ENCODE data around the gene NPHP4. TPM values are rescaled to one million over a fixed set of nuclear protein-coding genes. Genes with fewer than 3 reads are reported as not detected.
"Not testable (repeated sequence)": the region's sequence is repeated elsewhere in the genome, so short reads cannot be mapped to it uniquely, and the experiment has no call there.

NPHP4 gene
- total RNA-seq, 2 experiments from 2014 or later = 15.4 to 20.3 TPM

DNA sequence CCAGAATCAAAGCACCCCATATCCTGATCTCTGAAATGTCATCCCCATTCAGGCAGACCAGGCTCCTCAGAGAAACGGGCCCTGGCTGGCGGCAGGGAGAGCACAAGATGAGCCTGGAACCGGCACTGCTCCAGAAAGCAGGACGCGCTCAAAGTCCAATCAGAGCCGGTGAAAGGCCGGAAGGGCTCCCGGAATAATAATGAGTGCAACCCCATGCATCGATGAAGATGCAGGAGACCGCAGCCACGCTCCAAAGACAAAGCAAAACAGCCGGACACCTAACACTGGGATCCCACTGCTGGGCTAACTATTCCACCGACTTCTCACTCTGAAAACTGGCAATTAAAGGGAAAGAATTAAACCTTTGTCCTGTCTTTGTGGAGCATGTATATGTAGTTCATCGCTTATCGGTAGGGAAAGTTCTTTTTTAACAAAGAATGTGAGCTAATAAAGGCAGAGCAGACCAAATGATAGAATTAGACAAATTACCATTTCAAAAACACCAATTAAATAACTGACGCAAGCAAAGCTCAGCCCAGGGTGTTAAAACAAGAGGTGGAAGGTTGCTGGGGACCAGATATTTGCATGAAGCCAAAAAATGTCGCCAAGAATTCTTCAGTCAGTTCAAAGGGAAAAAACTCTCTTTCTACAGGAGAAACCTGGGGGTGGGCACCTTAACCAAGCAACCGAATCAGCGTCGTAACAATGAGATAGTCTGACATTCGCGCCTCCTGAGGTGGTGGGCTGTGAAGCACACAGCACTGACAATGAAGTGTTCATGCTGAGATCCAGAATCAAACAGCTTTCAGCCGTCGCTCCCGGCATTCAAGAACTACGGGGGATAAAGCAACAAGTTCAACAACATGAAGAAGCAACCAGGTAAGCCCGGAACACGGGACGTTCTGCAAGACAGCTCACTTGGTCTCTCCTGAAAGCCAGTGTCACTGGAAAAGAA lies 95.2 kb downstream of the NPHP4 start:
- H3K4me1 Mint-ChIP-seq = peaks cover 5% of the 10 kb centered on the region
- H3K36me3 Mint-ChIP-seq = peaks cover 7% of the 10 kb centered on the region
- no peak overlapping the region for H3K4me3 Mint-ChIP-seq
- CTCF ChIA-PET = no interaction called here
- no peak for ATAC-seq
- DNase-seq = no peak
- no peaks in the 10 kb centered on the region for H3K27me3 Mint-ChIP-seq
- H3K27ac Mint-ChIP-seq = no peak overlapping the region
- no peaks in the 10 kb centered on the region for H3K9me3 Mint-ChIP-seq (ENCODE audit: low read depth)

DNA sequence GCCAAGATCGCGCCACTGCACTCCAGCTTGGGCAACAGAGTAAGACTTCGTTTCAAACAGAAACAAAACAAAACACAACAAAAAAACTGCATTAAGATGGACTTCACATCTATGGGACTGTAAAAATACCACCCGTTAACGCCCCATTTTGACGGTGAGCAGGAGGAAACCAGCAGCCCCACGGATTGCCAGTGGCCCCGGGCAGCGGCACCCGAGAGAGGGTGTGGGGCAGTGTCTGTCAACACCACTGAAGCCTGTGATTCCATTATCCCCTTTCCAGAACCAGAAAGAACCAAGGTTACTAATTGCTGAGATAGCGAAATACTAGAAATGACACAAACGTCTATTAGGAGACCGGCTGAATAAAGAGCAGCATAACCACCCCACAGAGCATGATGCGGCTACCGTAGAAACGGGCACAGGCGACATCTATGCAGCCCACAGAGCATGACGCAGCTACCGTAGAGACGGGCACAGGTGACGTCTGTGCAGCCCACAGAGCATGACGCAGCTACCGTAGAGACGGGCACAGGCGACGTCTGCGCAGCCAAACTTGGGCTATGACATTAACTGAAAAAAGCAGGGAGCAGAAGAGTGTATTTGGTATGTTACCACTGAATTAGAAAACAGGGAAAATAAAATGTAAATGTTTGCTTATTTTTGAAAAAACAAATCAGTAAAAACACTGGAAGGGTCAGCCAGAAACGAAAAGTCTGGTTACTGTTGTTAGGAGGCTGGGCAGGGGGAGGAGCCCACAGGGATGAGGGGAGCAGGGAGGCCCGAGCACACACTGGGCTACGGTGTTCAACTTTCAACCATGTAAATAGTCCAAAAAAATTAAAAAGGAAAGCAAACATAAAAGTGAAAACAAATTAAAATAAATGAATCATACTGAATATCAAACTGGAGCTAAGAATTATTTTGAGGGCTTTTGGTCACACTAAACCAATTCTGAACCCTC lies 96.5 kb downstream of the NPHP4 start:
- H3K27ac Mint-ChIP-seq = no peak overlapping the region
- no peak overlapping the region for H3K4me3 Mint-ChIP-seq
- CTCF ChIA-PET = no interaction called here
- DNase-seq (no peak), ATAC-seq (no peak)
- H3K4me1 Mint-ChIP-seq = no peaks in the 10 kb centered on the region
- H3K9me3 Mint-ChIP-seq (ENCODE audit: low read depth) = no peaks in the 10 kb centered on the region
- H3K36me3 Mint-ChIP-seq = peaks cover 4% of the 10 kb centered on the region
- no peaks in the 10 kb centered on the region for H3K27me3 Mint-ChIP-seq

GRCh38 chr1:5893699-5894278 lies 98.4 kb downstream of the NPHP4 start:
- not testable (repeated sequence) for H3K4me1 Mint-ChIP-seq; H3K4me3 Mint-ChIP-seq; H3K9me3 Mint-ChIP-seq (ENCODE audit: low read depth); ATAC-seq; H3K27ac Mint-ChIP-seq; DNase-seq; H3K36me3 Mint-ChIP-seq; H3K27me3 Mint-ChIP-seq
- CTCF ChIA-PET = interaction anchor here (0.6 to 1.3 kb wide), 3 partner anchors 18 to 138 kb away, joined by 3 read pairs; no protein-coding TSS in a partner anchor

- CTCF ChIA-PET = interaction anchor here (1.3 kb wide), 1 partner anchor 15 kb away, joined by 3 read pairs; no protein-coding TSS in a partner anchor
- DNase-seq (no peak), ATAC-seq (no peak)
- Mint-ChIP-seq H3K36me3 (peaks cover 4% of the 10 kb centered on the region), H3K4me3 (no peak overlapping the region), H3K27ac (no peak overlapping the region), H3K27me3 (no peaks in the 10 kb centered on the region), H3K4me1 (no peaks in the 10 kb centered on the region), H3K9me3 (ENCODE audit: low read depth) (no peaks in the 10 kb centered on the region)
Measured at GRCh38 chr1:5892329-5892728, 99.9 kb downstream of the NPHP4 start.

GRCh38 chr1:5891736-5892135 lies 100.5 kb downstream of the NPHP4 start:
- Mint-ChIP-seq H3K4me1 (no peaks in the 10 kb centered on the region), H3K27ac (no peak overlapping the region), H3K36me3 (peaks cover 4% of the 10 kb centered on the region), H3K4me3 (no peak overlapping the region), H3K9me3 (ENCODE audit: low read depth) (no peaks in the 10 kb centered on the region), H3K27me3 (no peaks in the 10 kb centered on the region)
- CTCF ChIA-PET = interaction anchor here (1.3 kb wide), 1 partner anchor 15 kb away, joined by 3 read pairs; no protein-coding TSS in a partner anchor
- DNase-seq (no peak), ATAC-seq (no peak)

DNA sequence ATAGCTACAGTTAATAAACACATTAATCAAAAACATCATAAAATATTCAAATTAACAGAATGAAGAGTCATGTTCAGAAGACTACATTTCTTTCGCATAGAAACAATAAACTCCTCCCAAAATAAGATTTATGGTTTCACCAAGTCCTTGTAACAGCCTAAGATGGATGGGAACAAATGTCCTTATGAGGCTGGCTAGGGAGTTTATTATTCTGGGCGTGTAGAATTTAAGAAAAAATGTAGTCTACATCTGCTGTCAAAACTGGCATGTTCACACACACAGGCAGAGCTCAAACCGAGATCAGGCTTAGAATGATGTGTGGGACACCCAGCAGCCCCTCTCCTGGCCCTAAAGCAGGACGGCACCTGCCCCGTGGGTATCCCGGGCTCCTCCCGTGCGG lies 101.1 kb downstream of the NPHP4 start:
- DNase-seq (no peak), ATAC-seq (no peak)
- Mint-ChIP-seq H3K27ac (no peak overlapping the region), H3K4me3 (no peak overlapping the region), H3K27me3 (no peaks in the 10 kb centered on the region), H3K9me3 (ENCODE audit: low read depth) (no peaks in the 10 kb centered on the region), H3K4me1 (no peaks in the 10 kb centered on the region), H3K36me3 (peaks cover 4% of the 10 kb centered on the region)
- CTCF ChIA-PET = no interaction called here

DNA sequence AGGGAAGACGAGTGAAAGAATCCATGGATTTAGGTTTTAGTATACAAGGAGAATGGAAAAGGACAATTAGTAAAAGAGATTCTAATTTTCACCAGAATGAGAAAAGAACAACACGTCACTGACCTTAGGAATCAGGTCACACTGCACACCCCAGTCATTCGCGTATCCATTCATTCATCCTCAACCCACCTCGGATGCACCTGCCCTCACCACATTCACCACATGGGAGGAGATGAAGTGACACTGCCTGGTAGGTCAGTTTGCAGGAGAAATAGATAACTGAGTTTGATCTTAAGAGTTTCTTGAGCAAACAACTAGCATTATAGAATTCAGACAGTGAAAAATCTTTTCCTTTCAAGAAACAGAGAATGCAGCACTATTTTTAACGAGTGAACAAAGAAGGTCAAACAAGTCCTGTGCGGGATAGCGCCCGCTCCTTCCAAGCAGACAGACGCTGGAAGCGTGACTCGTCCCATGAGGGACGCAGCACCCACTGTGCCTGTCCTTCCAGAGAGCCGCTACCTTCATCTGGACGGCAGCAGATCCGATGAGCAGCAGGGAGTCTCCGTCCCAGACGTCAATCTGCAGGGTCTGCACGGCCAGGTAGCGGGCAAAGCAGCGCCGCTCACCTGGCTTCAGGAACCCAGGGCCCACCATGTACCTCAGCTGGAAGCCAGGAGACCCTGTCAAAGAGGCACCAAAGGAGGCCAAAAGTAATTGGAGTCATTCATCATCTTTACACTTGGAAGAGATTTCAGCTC lies 101.7 kb downstream of the NPHP4 start:
- CTCF ChIA-PET = no interaction called here
- Mint-ChIP-seq H3K36me3 (peaks cover 4% of the 10 kb centered on the region), H3K4me3 (no peak overlapping the region), H3K27me3 (no peaks in the 10 kb centered on the region), H3K9me3 (ENCODE audit: low read depth) (no peaks in the 10 kb centered on the region), H3K4me1 (no peaks in the 10 kb centered on the region), H3K27ac (no peak overlapping the region)
- no peak for ATAC-seq
- no peak for DNase-seq

DNA sequence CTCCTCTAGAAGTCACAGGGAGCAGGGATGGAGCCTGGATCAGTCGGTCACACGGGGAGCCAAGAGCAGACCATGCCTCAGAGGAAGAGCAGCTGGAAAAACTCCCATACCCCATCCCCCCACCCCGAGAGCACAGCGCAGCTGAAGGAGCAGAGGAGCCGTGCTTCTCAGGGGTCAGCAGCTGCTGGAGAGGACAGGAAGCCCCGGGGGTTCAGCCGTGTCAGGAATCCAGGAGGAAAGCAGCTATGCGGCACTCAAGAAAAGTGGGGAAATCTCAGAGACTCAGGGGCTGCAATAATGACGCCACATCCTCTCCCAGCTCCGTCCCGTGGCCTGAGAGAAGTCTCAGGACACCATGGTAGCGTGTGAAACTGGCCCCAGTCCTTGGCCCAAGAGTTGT lies 102.3 kb downstream of the NPHP4 start:
- H3K27me3 Mint-ChIP-seq = no peaks in the 10 kb centered on the region
- CTCF ChIA-PET = no interaction called here
- H3K4me1 Mint-ChIP-seq = no peaks in the 10 kb centered on the region
- no peaks in the 10 kb centered on the region for H3K9me3 Mint-ChIP-seq (ENCODE audit: low read depth)
- peaks cover 4% of the 10 kb centered on the region for H3K36me3 Mint-ChIP-seq
- H3K4me3 Mint-ChIP-seq = no peak overlapping the region
- DNase-seq (no peak), ATAC-seq (no peak)
- H3K27ac Mint-ChIP-seq = no peak overlapping the region

DNA sequence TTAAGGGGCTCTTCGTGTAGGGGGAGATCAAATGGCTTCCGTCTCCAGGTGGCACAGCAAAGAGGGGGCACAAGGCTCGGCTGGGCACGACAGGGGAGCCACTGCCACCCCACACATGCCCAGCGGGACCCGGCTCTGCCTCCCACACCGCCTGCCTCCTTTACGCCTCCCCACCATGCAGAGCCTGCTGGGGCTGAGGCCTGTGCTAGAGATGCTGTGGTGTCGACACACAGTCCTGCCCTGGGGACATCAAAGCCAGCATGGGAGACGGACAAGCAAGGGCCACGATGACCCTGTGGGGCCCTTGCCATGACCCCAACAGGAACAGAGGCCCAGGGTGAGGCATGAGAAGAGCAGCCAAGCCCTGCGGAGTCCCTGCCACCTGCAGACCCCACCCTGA lies 102.8 kb downstream of the NPHP4 start:
- H3K36me3 Mint-ChIP-seq = peaks cover under 1% of the 10 kb centered on the region
- DNase-seq (no peak), ATAC-seq (no peak)
- CTCF ChIA-PET = no interaction called here
- H3K27ac Mint-ChIP-seq = no peak overlapping the region
- H3K27me3 Mint-ChIP-seq = no peaks in the 10 kb centered on the region
- no peak overlapping the region for H3K4me3 Mint-ChIP-seq
- H3K9me3 Mint-ChIP-seq (ENCODE audit: low read depth) = no peaks in the 10 kb centered on the region
- H3K4me1 Mint-ChIP-seq = no peaks in the 10 kb centered on the region

GRCh38 chr1:5888606-5889211 lies 103.5 kb downstream of the NPHP4 start:
- Mint-ChIP-seq H3K4me1 (no peaks in the 10 kb centered on the region), H3K36me3 (no peaks in the 10 kb centered on the region), H3K9me3 (ENCODE audit: low read depth) (no peaks in the 10 kb centered on the region), H3K4me3 (no peak overlapping the region), H3K27me3 (no peaks in the 10 kb centered on the region), H3K27ac (no peak overlapping the region)
- ATAC-seq (no peak), DNase-seq (no peak)
- CTCF ChIA-PET = no interaction called here

DNA sequence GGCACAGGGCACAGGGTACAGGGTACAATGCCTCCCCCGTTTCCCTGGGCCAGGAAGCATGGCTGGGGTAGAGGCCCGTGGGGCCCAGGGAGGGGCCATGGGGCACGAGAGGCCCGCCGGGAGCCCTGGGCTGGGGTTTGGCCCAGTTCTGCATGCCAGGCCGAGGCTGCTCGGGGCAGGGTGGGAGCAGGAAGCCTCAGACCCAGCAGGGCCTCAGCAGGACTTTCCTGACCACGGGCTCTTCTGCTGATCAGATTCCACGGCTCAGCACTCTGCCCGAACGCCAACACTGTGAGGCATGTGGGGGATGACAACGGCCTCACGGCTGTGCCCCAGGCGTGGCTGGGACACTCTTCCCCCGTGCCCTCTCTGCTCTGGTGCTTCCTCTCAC lies 104.3 kb downstream of the NPHP4 start:
- H3K4me1 Mint-ChIP-seq = no peaks in the 10 kb centered on the region
- no peaks in the 10 kb centered on the region for H3K9me3 Mint-ChIP-seq (ENCODE audit: low read depth)
- no peaks in the 10 kb centered on the region for H3K36me3 Mint-ChIP-seq
- no peaks in the 10 kb centered on the region for H3K27me3 Mint-ChIP-seq
- ATAC-seq (no peak), DNase-seq (no peak)
- no peak overlapping the region for H3K27ac Mint-ChIP-seq
- no peak overlapping the region for H3K4me3 Mint-ChIP-seq
- CTCF ChIA-PET = no interaction called here

DNA sequence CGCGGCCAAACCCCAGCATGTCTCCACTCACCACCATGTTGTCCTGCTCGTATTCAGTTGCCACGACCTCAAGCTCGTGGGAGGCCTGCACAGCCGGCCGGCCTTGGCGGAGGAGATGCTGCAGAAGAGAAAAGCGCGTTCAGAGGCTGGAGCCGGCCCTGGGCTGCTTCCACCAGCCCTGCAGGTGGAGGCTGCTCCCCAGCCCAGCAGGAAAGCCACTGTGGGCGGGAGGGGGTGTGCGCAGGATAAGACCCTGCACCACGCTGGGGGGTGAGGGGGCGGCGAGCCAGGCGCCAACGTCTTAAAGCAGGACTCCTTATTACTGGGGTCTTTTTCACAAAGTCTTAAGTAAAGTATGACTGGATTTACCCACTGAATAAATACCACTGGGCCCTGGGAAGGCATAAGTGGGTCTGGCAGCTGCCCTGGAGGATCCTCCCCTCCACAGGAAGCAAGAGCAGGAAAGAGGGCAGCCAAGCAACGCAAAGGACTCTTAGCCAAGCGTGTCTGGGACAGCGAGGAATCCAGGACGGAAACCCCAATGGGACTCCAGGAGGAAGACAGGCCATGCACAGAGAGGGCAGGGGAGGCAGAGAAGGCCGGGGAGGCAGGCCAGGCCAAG lies 104.8 kb downstream of the NPHP4 start:
- DNase-seq (no peak), ATAC-seq (no peak)
- Mint-ChIP-seq H3K4me3 (no peak overlapping the region), H3K27ac (no peak overlapping the region), H3K4me1 (no peaks in the 10 kb centered on the region), H3K27me3 (no peaks in the 10 kb centered on the region), H3K9me3 (ENCODE audit: low read depth) (no peaks in the 10 kb centered on the region), H3K36me3 (no peaks in the 10 kb centered on the region)
- CTCF ChIA-PET = no interaction called here

All from activated CD8-positive, alpha-beta memory T cell treated with anti-CD3 and anti-CD28 coated beads, Interleukin-2, amount 10 ng/mL, durations not matched to agents 7 days and 5 days (primary cell).